SK-N-MC (cell line): ENCODE measurements around the gene CYSTM1.

Experiments used
- EZH2 ChIP-seq: fragments of 200-600 bp; sonication (generic); IDR thresholded peaks from one replicate; pipeline ENCODE4 v1.6.1; 2017; ENCODE audit warnings: antibody characterized with exemption
- FOXP2 ChIP-seq: optimal IDR thresholded peaks from 2 replicates; pipeline ENCODE3; 2011; ENCODE audit warnings: mild to moderate bottlenecking, moderate library complexity; ENCODE audit not compliant: insufficient read depth; ENCODE audit errors: extremely low read length, control extremely low read depth
- POLR2AphosphoS5 ChIP-seq: IDR thresholded peaks from 2 replicates; pipeline ENCODE4 v1.6.1; 2012; ENCODE audit warnings: mild to moderate bottlenecking, low read depth, low read length, borderline replicate concordance

- no peak for TF ChIP-seq EZH2
- no peak for TF ChIP-seq POLR2AphosphoS5
- TF ChIP-seq FOXP2, result no peak
Measured at GRCh38 chr5:140286424-140286823, 111.4 kb downstream of the CYSTM1 start.
